Parathyroid adenoma (tissue), 2 donors: ENCODE measurements around the gene ERICH3.

Source experiments
- H2AFZ ChIP-seq: fragments of 300-600 bp; sonication (generic); one replicate; pipeline ENCODE4 v1.7.0; 2017; ENCODE audit warnings: antibody characterized with exemption, mild to moderate bottlenecking
- H3K27ac ChIP-seq: fragments of 300-600 bp; sonication (generic); one replicate; pipeline ENCODE4 v1.7.0; 2017
- H3K27me3 ChIP-seq: fragments of 300-600 bp; sonication (generic); one replicate; pipeline ENCODE4 v1.7.0; 2017; ENCODE audit warnings: low read length; ENCODE audit not compliant: control insufficient read depth, insufficient read depth
- H3K36me3 ChIP-seq: fragments of 300-600 bp; sonication (generic); one replicate; pipeline ENCODE4 v1.7.0; 2017; ENCODE audit warnings: low read length; ENCODE audit not compliant: control insufficient read depth, insufficient read depth
- H3K4me1 ChIP-seq: fragments of 300-600 bp; sonication (generic); one replicate; pipeline ENCODE4 v1.7.0; 2017; ENCODE audit warnings: control low read depth
- H3K4me2 ChIP-seq: fragments of 300-600 bp; sonication (generic); one replicate; pipeline ENCODE4 v1.7.0; 2017; ENCODE audit warnings: low read length
- H3K4me3 ChIP-seq: fragments of 300-600 bp; sonication (generic); one replicate; pipeline ENCODE4 v1.7.0; 2017; ENCODE audit warnings: low read depth, low read length
- H3K79me2 ChIP-seq: fragments of 300-600 bp; sonication (generic); one replicate; pipeline ENCODE4 v1.7.0; 2017; ENCODE audit warnings: control low read depth
- H3K9ac ChIP-seq: fragments of 300-600 bp; sonication (generic); one replicate; pipeline ENCODE4 v1.7.0; 2017; ENCODE audit warnings: mild to moderate bottlenecking
- H3K9me3 ChIP-seq: fragments of 300-600 bp; sonication (generic); one replicate; pipeline ENCODE4 v1.7.0; 2017; ENCODE audit warnings: low read length; ENCODE audit not compliant: control insufficient read depth
- CTCF ChIP-seq: fragments of 300-600 bp; sonication (generic); IDR thresholded peaks from one replicate; pipeline ENCODE4 v1.7.0; 2017; ENCODE audit warnings: antibody characterized with exemption, mild to moderate bottlenecking
- donor health status: primary hyperparathyroidism.

The ERICH3 gene

GRCh38 chr1:74591949-74592348 is 81.6 kb downstream of the ERICH3 start:
- Histone ChIP-seq H2AFZ (no peak overlapping the region), H3K9me3 (no peaks in the 10 kb centered on the region), H3K36me3 (no peaks in the 10 kb centered on the region), H3K4me2 (no peak overlapping the region), H3K9ac (no peak overlapping the region), H3K27me3 (no peaks in the 10 kb centered on the region), H3K4me1 (no peaks in the 10 kb centered on the region), H3K79me2 (no peaks in the 10 kb centered on the region), H3K27ac (no peak overlapping the region), H3K4me3 (no peak overlapping the region)
- no peak for TF ChIP-seq CTCF

GRCh38 chr1:74590288-74590687 is 83.3 kb downstream of the ERICH3 start:
- H3K4me3 ChIP-seq, result no peak overlapping the region
- no peak overlapping the region for H3K27ac ChIP-seq
- no peaks in the 10 kb centered on the region for H3K79me2 ChIP-seq
- H3K9ac ChIP-seq, result no peak overlapping the region
- no peaks in the 10 kb centered on the region for H3K4me1 ChIP-seq
- H3K4me2 ChIP-seq, result no peak overlapping the region
- H3K36me3 ChIP-seq, result no peaks in the 10 kb centered on the region
- H3K9me3 ChIP-seq, result no peaks in the 10 kb centered on the region
- H3K27me3 ChIP-seq, result no peaks in the 10 kb centered on the region
- TF ChIP-seq CTCF, result no peak
- no peak overlapping the region for H2AFZ ChIP-seq

- H3K27ac ChIP-seq, result no peak overlapping the region
- H3K4me2 ChIP-seq, result no peak overlapping the region
- H3K4me3 ChIP-seq, result no peak overlapping the region
- H3K27me3 ChIP-seq, result no peaks in the 10 kb centered on the region
- H3K79me2 ChIP-seq, result no peaks in the 10 kb centered on the region
- H3K36me3 ChIP-seq, result no peaks in the 10 kb centered on the region
- no peak overlapping the region for H3K9ac ChIP-seq
- no peak for TF ChIP-seq CTCF
- H2AFZ ChIP-seq, result no peak overlapping the region
- H3K4me1 ChIP-seq, result no peaks in the 10 kb centered on the region
- H3K9me3 ChIP-seq, result no peaks in the 10 kb centered on the region
Observed at GRCh38 chr1:74587888-74588287, 85.7 kb downstream of the ERICH3 start.

GRCh38 chr1:74586253-74586897 is 87.2 kb downstream of the ERICH3 start:
- no peak overlapping the region for H3K9ac ChIP-seq

More at GRCh38 chr1:74586253-74586897, 87.2 kb downstream of the ERICH3 start:
- Histone ChIP-seq H3K36me3 (no peaks in the 10 kb centered on the region), H3K27me3 (no peaks in the 10 kb centered on the region), H3K79me2 (no peaks in the 10 kb centered on the region), H3K4me3 (no peak overlapping the region), H3K4me2 (no peak overlapping the region), H2AFZ (no peak overlapping the region), H3K9me3 (no peaks in the 10 kb centered on the region), H3K27ac (no peak overlapping the region), H3K4me1 (no peaks in the 10 kb centered on the region)
- no peak for TF ChIP-seq CTCF
